Fibroblast of upper back skin (primary cell): ENCODE measurements around the gene SPATS1.
"Not testable (repeated sequence)": the region's sequence is repeated elsewhere in the genome, so short reads cannot be mapped to it uniquely, and the experiment has no call there.

Source experiments
- DNase-seq: peaks from one replicate; pipeline ENCODE4 v3.0.0-alpha.2; 2013

The SPATS1 gene

GRCh38 chr6:44311767-44312166 lies 30.7 kb upstream of the SPATS1 start:
- DNase-seq = no peak

- DNase-seq = peak; percentile 82
Measured at GRCh38 chr6:44312901-44313788, 29.3 kb upstream of the SPATS1 start, which contains the start of gene AARS2. Gene AARS2, minus strand, starts transcription at chr6:44313347. Its CDS starts 24 bp downstream, at chr6:44313323.

GRCh38 chr6:44314657-44315056 lies 27.8 kb upstream of the SPATS1 start:
- not testable (repeated sequence) for DNase-seq

- no peak for DNase-seq
Measured at GRCh38 chr6:44315516-44315915, 26.9 kb upstream of the SPATS1 start.

GRCh38 chr6:44315951-44316350 lies 26.5 kb upstream of the SPATS1 start:
- no peak for DNase-seq

- DNase-seq = no peak
Measured at GRCh38 chr6:44316481-44316880, 26.0 kb upstream of the SPATS1 start.

GRCh38 chr6:44317136-44317631 lies 25.3 kb upstream of the SPATS1 start:
- DNase-seq = not testable (repeated sequence)

GRCh38 chr6:44321210-44321609 lies 21.2 kb upstream of the SPATS1 start:
- DNase-seq = no peak

GRCh38 chr6:44327096-44327495 lies 15.4 kb upstream of the SPATS1 start:
- no peak for DNase-seq

GRCh38 chr6:44327760-44328159 lies 14.7 kb upstream of the SPATS1 start:
- no peak for DNase-seq

- DNase-seq = not testable (repeated sequence)
Measured at GRCh38 chr6:44328203-44328602, 14.2 kb upstream of the SPATS1 start.

- DNase-seq = no peak
Measured at GRCh38 chr6:44329858-44330257, 12.6 kb upstream of the SPATS1 start.

GRCh38 chr6:44332585-44332984 lies 9.9 kb upstream of the SPATS1 start:
- peak; percentile 5 for DNase-seq

GRCh38 chr6:44333273-44333919 lies 9.1 kb upstream of the SPATS1 start:
- no peak for DNase-seq

GRCh38 chr6:44333942-44334341 lies 8.5 kb upstream of the SPATS1 start:
- DNase-seq = no peak

- no peak for DNase-seq
Measured at GRCh38 chr6:44335631-44336030, 6.8 kb upstream of the SPATS1 start.

- peak; percentile 63 for DNase-seq
Measured at GRCh38 chr6:44338228-44339122, 4.0 kb upstream of the SPATS1 start.

- DNase-seq = no peak
Measured at GRCh38 chr6:44339301-44339700, 3.1 kb upstream of the SPATS1 start.

- DNase-seq = no peak
Measured at GRCh38 chr6:44339763-44340625, 2.5 kb upstream of the SPATS1 start.

- DNase-seq = no peak
Measured at GRCh38 chr6:44341095-44341890, 1.2 kb upstream of the SPATS1 start.

- DNase-seq = no peak
Measured at GRCh38 chr6:44342052-44342451, 398 bp upstream of the SPATS1 start.
